NCI-H128 (cell line): ENCODE results near the gene CEP104.

Source experiments
- DNase-seq: peaks from one replicate; lab custom pipeline; 2025; ENCODE audit not compliant: unreplicated experiment; lab: John Stamatoyannopoulos, UW

Gene CEP104

GRCh38 chr1:3869751-3870301 lies 12.8 kb upstream of the CEP104 start:
- no peak for DNase-seq

DNA sequence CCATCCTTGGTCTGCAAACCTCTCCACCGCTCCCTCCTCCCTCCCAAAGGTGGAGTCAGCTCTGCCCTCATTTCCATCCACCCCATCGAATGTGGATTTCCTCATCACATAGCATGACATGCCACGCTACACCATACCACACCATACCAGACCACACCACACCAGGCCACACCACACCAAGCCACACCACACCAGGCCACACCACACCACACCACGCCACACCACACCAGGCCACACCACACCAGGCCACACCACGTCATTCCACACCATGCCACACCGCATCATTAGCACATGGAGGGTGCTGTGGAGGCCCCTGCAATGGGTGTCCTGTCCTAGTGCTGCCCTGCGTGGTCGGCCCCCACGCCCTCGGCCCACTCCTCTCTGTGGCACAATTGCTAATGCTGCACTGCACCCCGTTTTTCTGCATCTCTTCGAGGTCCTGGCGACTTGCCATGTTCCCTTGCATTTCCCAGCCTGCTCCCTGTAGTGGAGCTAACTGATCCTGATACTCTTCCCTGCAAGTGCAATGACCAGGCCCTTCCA lies 11.5 kb upstream of the CEP104 start:
- no peak for DNase-seq

GRCh38 chr1:3865606-3866160 lies 8.7 kb upstream of the CEP104 start:
- DNase-seq: no peak

- DNase-seq: no peak
Observed at GRCh38 chr1:3864884-3865283, 7.9 kb upstream of the CEP104 start.

GRCh38 chr1:3863231-3863935 lies 6.4 kb upstream of the CEP104 start:
- DNase-seq: no peak

DNA sequence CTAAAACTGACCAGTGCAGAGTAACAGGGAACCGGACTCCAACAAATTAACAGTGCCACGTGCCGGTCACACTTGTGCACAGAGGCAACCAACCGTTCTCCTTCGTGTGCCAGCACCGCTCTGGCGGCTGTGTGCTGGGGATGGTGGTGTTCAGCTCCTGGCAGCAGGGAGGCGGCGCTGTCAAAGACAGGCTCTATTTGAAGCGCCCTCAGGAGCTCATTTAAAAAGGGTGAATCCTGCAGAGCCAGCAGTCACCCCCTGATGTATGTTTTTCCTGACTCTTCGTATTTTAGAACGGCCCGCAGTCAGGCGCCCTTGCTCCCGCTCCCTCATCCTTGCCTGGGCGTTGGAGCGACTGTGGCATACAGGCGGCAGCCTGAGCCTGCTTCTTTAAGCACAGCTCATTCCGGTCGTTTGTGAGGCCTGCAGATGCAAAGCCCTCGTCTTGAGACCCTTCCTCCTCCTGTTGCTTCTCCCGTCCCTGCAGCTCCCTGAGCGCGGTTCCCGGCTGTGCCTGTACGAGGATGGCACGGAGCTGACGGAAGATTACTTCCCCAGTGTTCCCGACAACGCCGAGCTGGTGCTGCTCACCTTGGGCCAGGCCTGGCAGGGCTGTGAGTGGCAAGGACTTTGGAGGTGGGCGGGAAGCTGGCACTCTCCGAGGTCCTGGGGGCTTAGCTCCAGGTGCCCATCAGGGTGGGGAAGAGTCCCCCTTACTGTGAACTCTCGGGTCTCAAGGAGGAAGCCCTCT lies 1.4 kb upstream of the CEP104 start:
- DNase-seq: no peak

- no peak for DNase-seq
Observed at GRCh38 chr1:3857791-3858129, 749 bp upstream of the CEP104 start.

DNA sequence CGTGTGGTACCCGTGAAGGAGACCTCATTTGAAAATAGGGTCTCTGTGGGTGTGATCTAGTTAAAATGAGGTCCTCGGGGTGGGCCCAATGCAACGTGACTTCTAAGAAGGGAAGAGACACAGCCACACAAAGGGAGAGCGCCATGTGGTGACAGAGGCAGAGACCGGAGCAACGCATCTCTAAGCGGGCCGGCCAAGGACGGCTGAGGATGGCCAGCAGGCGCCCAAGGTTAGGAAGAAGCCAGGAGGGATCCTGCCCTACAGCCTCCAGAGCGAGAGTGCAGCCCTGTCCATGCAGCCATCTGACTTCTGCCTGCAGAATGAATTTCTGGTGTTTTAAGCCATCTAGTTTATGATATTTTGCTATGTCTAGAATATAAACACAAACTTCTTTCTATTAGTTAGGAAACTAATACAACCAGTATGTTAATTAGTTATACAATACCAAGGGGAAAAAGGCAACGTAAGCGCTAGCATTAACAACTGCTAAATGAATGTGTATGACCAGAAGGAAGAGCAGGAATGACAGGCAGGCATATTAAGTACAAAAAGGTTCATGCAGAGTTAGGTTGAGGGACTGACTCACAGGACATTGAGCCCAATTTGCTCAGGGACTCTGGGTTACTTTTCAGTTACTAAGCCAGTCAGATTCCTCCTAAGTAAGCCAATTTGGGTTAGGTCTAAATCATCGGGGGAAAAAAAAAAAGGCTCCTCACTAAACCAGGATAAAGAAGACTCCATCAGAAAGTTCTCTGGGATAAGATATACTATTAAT lies 4.1 kb downstream of the CEP104 start:
- DNase-seq: no peak

GRCh38 chr1:3852091-3852490 lies 4.9 kb downstream of the CEP104 start:
- no peak for DNase-seq

- no peak for DNase-seq
Observed at GRCh38 chr1:3851292-3851691, 5.7 kb downstream of the CEP104 start.

DNA sequence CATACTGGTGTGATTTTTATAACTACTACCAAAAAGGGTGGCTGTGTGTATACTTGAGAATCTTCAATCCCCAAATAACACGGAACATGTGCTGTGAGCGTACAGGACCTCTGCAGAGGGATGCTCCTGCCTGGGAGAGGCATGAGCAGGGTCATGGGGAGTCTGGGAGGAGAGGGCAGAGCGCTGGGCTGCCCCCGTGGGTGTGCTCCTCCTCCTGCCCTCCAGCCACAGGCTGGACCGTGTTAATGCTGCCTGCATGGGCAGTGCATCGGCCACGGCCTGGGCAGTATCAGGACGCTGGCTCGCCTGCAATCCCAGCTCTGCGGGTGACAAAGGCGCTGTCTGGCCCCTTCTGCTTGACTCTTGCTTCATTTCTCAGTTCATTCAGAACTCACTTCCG lies 6.2 kb downstream of the CEP104 start:
- DNase-seq: no peak

DNA sequence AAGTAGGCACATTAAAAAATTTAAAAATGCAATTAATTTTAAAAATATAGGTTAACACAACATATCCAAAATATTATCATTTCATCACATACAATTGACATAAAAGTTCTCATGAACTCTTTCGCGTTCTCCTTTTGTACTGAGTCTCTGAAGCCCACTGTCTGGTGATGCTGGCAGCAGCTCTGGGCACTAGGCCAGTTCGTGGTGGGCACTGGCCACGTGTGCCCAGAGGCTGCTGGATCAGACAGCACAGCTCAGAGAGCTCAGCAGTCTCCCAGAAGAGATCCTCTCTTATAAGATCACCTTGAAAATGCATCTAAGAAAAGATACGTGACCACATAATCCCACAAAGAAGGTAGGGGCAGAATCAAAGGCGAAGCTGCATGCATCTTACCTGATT lies 9.9 kb downstream of the CEP104 start:
- no peak for DNase-seq

DNA sequence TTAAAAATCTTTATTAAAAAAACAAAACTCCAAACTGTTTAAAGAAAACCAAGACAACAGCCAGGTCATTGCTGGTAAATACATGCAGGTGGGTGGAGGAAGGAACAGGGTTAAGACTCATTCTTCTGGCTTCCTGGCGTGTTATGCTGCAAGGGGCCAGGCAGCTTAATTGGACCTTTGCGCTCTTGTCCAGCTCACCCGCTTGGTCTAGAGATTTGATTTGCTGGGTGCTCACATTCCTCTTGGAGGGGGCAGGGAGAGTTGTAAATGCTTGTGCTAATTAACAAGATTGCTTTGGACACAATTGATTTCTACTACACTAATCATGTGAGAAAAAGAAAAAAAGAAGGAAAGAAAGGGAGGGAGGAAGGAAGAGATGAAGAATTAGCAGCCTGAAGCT lies 10.5 kb downstream of the CEP104 start:
- DNase-seq: no peak

- no peak for DNase-seq
Observed at GRCh38 chr1:3842912-3843311, 14.1 kb downstream of the CEP104 start.

- DNase-seq: no peak
Observed at GRCh38 chr1:3841491-3841890, 15.5 kb downstream of the CEP104 start.

GRCh38 chr1:3838788-3839187 lies 18.2 kb downstream of the CEP104 start:
- no peak for DNase-seq

DNA sequence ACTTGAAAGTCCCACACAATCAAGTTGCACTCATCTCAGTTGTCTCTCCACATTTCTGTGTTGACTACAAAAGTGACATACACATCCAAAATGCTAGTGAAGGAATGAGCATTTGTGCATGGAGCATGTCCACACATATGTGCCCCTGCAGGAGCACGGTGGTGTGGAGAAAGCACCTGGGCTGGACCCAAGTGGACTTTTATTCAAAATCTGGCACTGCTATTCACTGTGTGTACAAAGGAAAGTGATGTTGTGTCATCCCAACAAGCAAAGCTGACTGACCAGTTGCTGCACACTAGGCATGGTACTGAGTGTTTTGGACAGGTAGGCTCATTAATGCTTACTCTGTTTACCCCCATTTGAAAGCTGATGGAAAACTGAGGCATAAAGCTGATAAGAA lies 19.3 kb downstream of the CEP104 start:
- DNase-seq: no peak

DNA sequence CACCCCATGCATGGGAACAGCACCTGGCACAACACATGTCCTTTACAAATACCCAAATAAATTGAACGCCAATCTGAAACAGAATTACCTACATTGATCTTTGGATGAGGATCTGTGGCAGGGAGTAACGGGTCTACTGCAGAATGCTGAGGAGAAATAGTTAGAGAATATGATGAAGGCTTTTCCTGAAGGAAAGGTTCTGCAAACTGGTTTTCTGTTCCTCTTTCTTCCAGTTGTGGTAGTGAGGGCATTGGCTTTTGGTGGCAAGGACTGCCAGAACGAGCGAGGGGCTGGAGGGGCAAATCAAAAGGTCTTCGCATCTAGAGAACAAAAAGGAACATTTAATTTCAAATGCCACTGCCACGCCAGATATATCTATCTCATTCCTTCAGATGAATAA lies 19.8 kb downstream of the CEP104 start:
- no peak for DNase-seq

GRCh38 chr1:3836421-3836820 lies 20.6 kb downstream of the CEP104 start:
- no peak for DNase-seq

- DNase-seq: no peak
Observed at GRCh38 chr1:3834701-3835100, 22.3 kb downstream of the CEP104 start.

DNA sequence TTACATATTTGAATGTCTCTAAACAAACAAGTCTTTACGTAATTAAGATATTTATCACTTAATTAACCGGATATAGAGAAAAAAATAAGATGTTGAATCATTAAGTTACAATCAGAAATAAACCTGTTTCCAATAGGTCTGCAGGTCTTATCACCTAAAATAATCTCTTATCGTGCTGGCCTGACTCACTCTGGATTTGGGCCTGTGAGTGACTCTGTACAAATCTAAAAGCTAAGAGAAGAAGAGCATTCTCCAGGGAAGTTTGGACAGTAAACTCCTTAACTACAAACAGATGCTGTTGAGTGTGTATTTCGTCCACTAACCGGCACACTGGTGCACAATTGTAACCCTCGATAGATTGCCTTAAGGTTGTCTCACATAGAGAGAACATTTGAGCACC lies 25.3 kb downstream of the CEP104 start:
- DNase-seq: no peak
